OCI-LY1 (cell line): Measurements from ENCODE around the gene DNAJC25.

Source experiments
- H2AFZ ChIP-seq: fragments of 200-600 bp; sonication (generic), shearing (Covaris generic); 2 replicates; pipeline ENCODE4 v1.6.0; 2014; ENCODE audit warnings: antibody characterized with exemption, mild to moderate bottlenecking, low read length
- H3F3A ChIP-seq: fragments of 200-600 bp; sonication (generic), shearing (Covaris generic); 2 replicates; pipeline ENCODE4 v1.6.0; 2014; ENCODE audit warnings: mild to moderate bottlenecking, antibody characterized with exemption, low read length, moderate library complexity; ENCODE audit not compliant: insufficient read depth
- H3K27ac ChIP-seq: fragments of 200-600 bp; sonication (generic); 2 replicates; pipeline ENCODE4 v1.5.1; 2014; ENCODE audit warnings: low read length, mixed run types, mild to moderate bottlenecking, low read depth; ENCODE audit not compliant: poor library complexity, severe bottlenecking
- H3K27me3 ChIP-seq: fragments of 200-600 bp; sonication (generic); 2 replicates; pipeline ENCODE4 v1.6.0; 2014; ENCODE audit warnings: antibody characterized with exemption, mild to moderate bottlenecking, low read length, moderate library complexity; ENCODE audit not compliant: insufficient read depth
- H3K36me3 ChIP-seq: fragments of 200-600 bp; sonication (generic); 2 replicates; pipeline ENCODE4 v1.6.1; 2014; ENCODE audit warnings: mild to moderate bottlenecking, antibody characterized with exemption, low read length, moderate library complexity, mixed read lengths; ENCODE audit not compliant: insufficient read depth
- H3K4me1 ChIP-seq: fragments of 200-600 bp; sonication (generic); 2 replicates; pipeline ENCODE4 v1.5.1; 2014; ENCODE audit warnings: mild to moderate bottlenecking, low read length, moderate library complexity; ENCODE audit not compliant: insufficient read depth, severe bottlenecking
- H3K4me2 ChIP-seq: fragments of 200-600 bp; sonication (generic), shearing (Covaris generic); 2 replicates; pipeline ENCODE4 v1.6.1; 2014; ENCODE audit warnings: low read length
- H3K4me3 ChIP-seq: fragments of 200-600 bp; sonication (generic); 2 replicates; pipeline ENCODE4 v1.5.1; 2014; ENCODE audit warnings: low read length, low read depth, mild to moderate bottlenecking, mixed read lengths; ENCODE audit not compliant: poor library complexity, severe bottlenecking
- H3K79me2 ChIP-seq: fragments of 200-600 bp; shearing (Covaris generic); 2 replicates; pipeline ENCODE4 v1.6.1; 2016; ENCODE audit warnings: mixed run types, low read length, mixed read lengths; ENCODE audit not compliant: insufficient read depth
- H3K9ac ChIP-seq: fragments of 200-600 bp; sonication (generic), shearing (Covaris generic); 2 replicates; pipeline ENCODE4 v1.6.1; 2014; ENCODE audit warnings: mild to moderate bottlenecking, low read length, mixed read lengths
- H3K9me2 ChIP-seq: fragments of 200-600 bp; sonication (generic), shearing (Covaris generic); 2 replicates; pipeline ENCODE4 v1.6.1; 2014; ENCODE audit warnings: low read depth, mild to moderate bottlenecking, low read length, mixed read lengths
- H3K9me3 ChIP-seq: fragments of 200-600 bp; shearing (Covaris generic); 2 replicates; pipeline ENCODE4 v1.6.1; 2014; ENCODE audit warnings: low read length, mixed read lengths
- H4K20me1 ChIP-seq: fragments of 200-600 bp; sonication (generic), shearing (Covaris generic); 2 replicates; pipeline ENCODE4 v1.6.0; 2016; ENCODE audit warnings: mild to moderate bottlenecking, low read length; ENCODE audit not compliant: insufficient read depth
- CTCF ChIP-seq: fragments of 200-600 bp; sonication (generic), shearing (Covaris generic); IDR thresholded peaks from 2 replicates; pipeline ENCODE4 v1.5.1; 2017; ENCODE audit warnings: mild to moderate bottlenecking, antibody characterized with exemption, low read length, moderate library complexity, mixed read lengths
- EZH2 ChIP-seq: fragments of 200-600 bp; sonication (generic), shearing (Covaris generic); IDR thresholded peaks from 2 replicates; pipeline ENCODE4 v1.8.0; 2017; ENCODE audit warnings: borderline replicate concordance, mixed run types, mild to moderate bottlenecking, antibody characterized with exemption, low read length, moderate library complexity, mixed read lengths

Gene DNAJC25

GRCh38 chr9:111610149-111610548 lies 21.0 kb upstream of the DNAJC25 start:
- H4K20me1 ChIP-seq: no peaks in the 10 kb centered on the region
- no peaks in the 10 kb centered on the region for H3K79me2 ChIP-seq
- no peak overlapping the region for H3K4me2 ChIP-seq
- H3K27me3 ChIP-seq: no peaks in the 10 kb centered on the region; the same call in 1 of the 2 replicates
- no peaks in the 10 kb centered on the region for H3K9me3 ChIP-seq
- no peak overlapping the region for H3K9ac ChIP-seq
- no peak overlapping the region for H2AFZ ChIP-seq
- no peak for TF ChIP-seq CTCF
- no peak for TF ChIP-seq EZH2
- no peaks in the 10 kb centered on the region for H3F3A ChIP-seq
- no peak overlapping the region for H3K27ac ChIP-seq
- H3K36me3 ChIP-seq: no peaks in the 10 kb centered on the region
- H3K9me2 ChIP-seq: no peaks in the 10 kb centered on the region
- no peaks in the 10 kb centered on the region for H3K4me1 ChIP-seq
- no peak overlapping the region for H3K4me3 ChIP-seq

GRCh38 chr9:111610845-111611244 lies 20.3 kb upstream of the DNAJC25 start:
- no peak overlapping the region for H2AFZ ChIP-seq
- TF ChIP-seq CTCF: no peak
- H3K27me3 ChIP-seq: no peaks in the 10 kb centered on the region; the same call in 1 of the 2 replicates

GRCh38 chr9:111613436-111614040 lies 17.6 kb upstream of the DNAJC25 start:
- no peaks in the 10 kb centered on the region for H3K36me3 ChIP-seq

More at GRCh38 chr9:111610845-111611244, 20.3 kb upstream of the DNAJC25 start:
- Histone ChIP-seq H3K9ac (no peak overlapping the region), H3K9me2 (no peaks in the 10 kb centered on the region), H3K4me2 (no peak overlapping the region), H3K4me1 (no peaks in the 10 kb centered on the region), H3K9me3 (no peaks in the 10 kb centered on the region), H4K20me1 (no peaks in the 10 kb centered on the region), H3K27ac (no peak overlapping the region), H3K36me3 (no peaks in the 10 kb centered on the region), H3K4me3 (no peak overlapping the region), H3F3A (no peaks in the 10 kb centered on the region), H3K79me2 (no peaks in the 10 kb centered on the region)

More at GRCh38 chr9:111613436-111614040, 17.6 kb upstream of the DNAJC25 start:
- Histone ChIP-seq H3K9me2 (no peaks in the 10 kb centered on the region), H3K79me2 (no peaks in the 10 kb centered on the region), H2AFZ (no peak overlapping the region), H4K20me1 (no peaks in the 10 kb centered on the region), H3K9me3 (no peaks in the 10 kb centered on the region), H3K4me1 (no peaks in the 10 kb centered on the region), H3K9ac (no peak overlapping the region), H3K4me3 (no peak overlapping the region), H3K27me3 (no peaks in the 10 kb centered on the region; the same call in 1 of the 2 replicates), H3K27ac (no peak overlapping the region), H3K4me2 (no peak overlapping the region), H3F3A (no peaks in the 10 kb centered on the region)
- no peak for TF ChIP-seq CTCF
- TF ChIP-seq EZH2: no peak
